OCI-LY7 (cell line): Measurements from ENCODE around the gene GABRB3. TPM values are rescaled to one million over a fixed set of nuclear protein-coding genes. Genes with fewer than 3 reads are reported as not detected.

ENCODE experiments used
- BruUV-seq: library from RNA; stranded (reverse); fragments of 400-500 nt; replicated peaks from 2 replicates; lab custom pipeline; 2021; lab: Mats Ljungman, UMichigan
- CTCF ChIA-PET: fragments of 300-600 bp; sonication (Branson Sonifier 250); formaldehyde crosslinking; loops from one replicate; lab custom pipeline; 2022; ENCODE audit warnings: antibody characterized with exemption; ENCODE audit not compliant: unreplicated experiment; lab: Charles Lee
- POLR2A ChIA-PET: fragments of 300-600 bp; sonication (Branson Sonifier 250); formaldehyde crosslinking; loops from one replicate; lab custom pipeline; 2022; ENCODE audit warnings: antibody characterized with exemption; lab: Charles Lee
- DNase-seq: peaks from one replicate; pipeline ENCODE4 v3.0.0-alpha.2; 2015; ENCODE audit warnings: low spot score
- H2AFZ ChIP-seq: fragments of 200-600 bp; sonication (generic), shearing (Covaris generic); 2 replicates; pipeline ENCODE4 v1.6.1; 2014; ENCODE audit warnings: mild to moderate bottlenecking, antibody characterized with exemption, low read length, moderate library complexity
- H3K27ac ChIP-seq: fragments of 200-600 bp; sonication (generic); 2 replicates; pipeline ENCODE4 v1.5.1; 2014; ENCODE audit warnings: mixed run types, low read depth, mild to moderate bottlenecking, moderate library complexity, low read length, inconsistent platforms; ENCODE audit not compliant: poor library complexity, severe bottlenecking
- H3K36me3 ChIP-seq: fragments of 200-600 bp; sonication (generic); 2 replicates; pipeline ENCODE4 v1.6.1; 2014; ENCODE audit warnings: mild to moderate bottlenecking, antibody characterized with exemption, low read length, moderate library complexity, mixed read lengths; ENCODE audit not compliant: insufficient read depth
- H3K4me1 ChIP-seq: fragments of 200-600 bp; sonication (generic); 2 replicates; pipeline ENCODE4 v1.5.1; 2014; ENCODE audit warnings: mild to moderate bottlenecking, low read length; ENCODE audit not compliant: insufficient read depth, poor library complexity, severe bottlenecking
- H3K4me2 ChIP-seq: fragments of 200-600 bp; sonication (generic); 2 replicates; pipeline ENCODE4 v1.6.1; 2014; ENCODE audit warnings: mild to moderate bottlenecking, low read length
- H3K4me3 ChIP-seq: fragments of 200-600 bp; sonication (generic); 2 replicates; pipeline ENCODE4 v1.5.1; 2014; ENCODE audit warnings: mild to moderate bottlenecking, low read depth, low read length; ENCODE audit not compliant: poor library complexity, severe bottlenecking
- H3K79me2 ChIP-seq: fragments of 200-600 bp; sonication (generic); 2 replicates; pipeline ENCODE4 v1.6.1; 2016; ENCODE audit warnings: low read depth, mild to moderate bottlenecking, low read length, moderate library complexity, mixed read lengths; ENCODE audit not compliant: insufficient read depth
- H3K9me2 ChIP-seq: fragments of 200-600 bp; sonication (generic); 2 replicates; pipeline ENCODE4 v1.6.1; 2016; ENCODE audit warnings: mild to moderate bottlenecking, low read length, mixed read lengths; ENCODE audit not compliant: insufficient read depth
- H3K9me3 ChIP-seq: fragments of 200-600 bp; sonication (generic); 2 replicates; pipeline ENCODE4 v1.6.1; 2014; ENCODE audit warnings: mild to moderate bottlenecking, mixed run types, low read length, mixed read lengths
- H4K20me1 ChIP-seq: fragments of 200-600 bp; sonication (generic); 2 replicates; pipeline ENCODE4 v1.6.1; 2014; ENCODE audit warnings: mild to moderate bottlenecking, antibody characterized with exemption, low read length, moderate library complexity, mixed read lengths; ENCODE audit not compliant: insufficient read depth
- EZH2phosphoT487 ChIP-seq: fragments of 200-600 bp; sonication (generic); IDR thresholded peaks from 2 replicates; pipeline ENCODE4 v1.6.1; 2018; ENCODE audit warnings: low read depth, borderline replicate concordance, mild to moderate bottlenecking, mixed run types, antibody characterized with exemption, low read length, moderate library complexity, mixed read lengths
- intact Hi-C: fragments of 100-400 bp; cut with micrococcal nuclease; formaldehyde crosslinking; loops from one replicate; pipeline ENCODE4 v1.10.0; 2022; ENCODE audit not compliant: unreplicated experiment
- total RNA-seq, 2 experiments: library from RNA; depleted of rRNA in 1 of 2; stranded (reverse); fragments of >200 nt in 1 of 2; shearing (Covaris generic) in 1 of 2; gene quantifications; 2 replicates each; pipeline ENCODE4 v1.2.3, GENCODE V29; 2014 to 2022
- TF ChIP-seq, protein P1 (sequence below): fragments of 200-600 bp; sonication (generic); conservative IDR thresholded peaks from 2 replicates; pipeline ENCODE4 v1.5.1; 2014; ENCODE audit warnings: mild to moderate bottlenecking, antibody characterized with exemption, low read length, moderate library complexity, mixed read lengths

GABRB3 gene
- total RNA-seq, 2 experiments from 2014 or later: 2.8 to 6.5 TPM

DNA sequence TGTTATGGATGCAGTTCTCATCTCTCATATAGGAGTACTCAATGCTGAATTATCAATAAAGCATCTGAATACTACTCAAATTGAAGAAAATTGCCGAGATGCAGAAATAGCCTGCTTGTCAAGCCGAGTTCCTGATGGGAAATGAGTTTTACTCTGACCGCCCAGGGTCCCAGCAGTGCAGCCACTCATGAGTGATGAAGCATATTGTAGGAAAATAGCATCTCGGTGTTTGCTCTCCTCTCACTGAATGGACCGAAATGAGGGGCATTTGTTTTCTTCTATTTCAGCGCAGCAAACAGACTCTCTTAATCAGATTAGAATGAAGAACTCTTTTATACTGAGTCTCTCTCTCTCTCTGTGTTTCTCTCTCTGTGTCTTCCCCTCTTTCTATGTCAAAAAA lies 190.0 kb downstream of the GABRB3 start:
- CTCF ChIA-PET: no interaction called here
- Histone ChIP-seq H3K4me2 (no peak overlapping the region), H3K27ac (no peak overlapping the region), H3K9me3 (no peaks in the 10 kb centered on the region), H3K4me1 (no peaks in the 10 kb centered on the region), H2AFZ (no peak overlapping the region), H4K20me1 (no peaks in the 10 kb centered on the region), H3K4me3 (no peak overlapping the region), H3K79me2 (no peaks in the 10 kb centered on the region), H3K9me2 (no peaks in the 10 kb centered on the region), H3K36me3 (no peaks in the 10 kb centered on the region)
- intact Hi-C loops: no loop called here
- no peak for DNase-seq
- no peak for TF ChIP-seq EZH2phosphoT487
- TF ChIP-seq, protein P1, sequence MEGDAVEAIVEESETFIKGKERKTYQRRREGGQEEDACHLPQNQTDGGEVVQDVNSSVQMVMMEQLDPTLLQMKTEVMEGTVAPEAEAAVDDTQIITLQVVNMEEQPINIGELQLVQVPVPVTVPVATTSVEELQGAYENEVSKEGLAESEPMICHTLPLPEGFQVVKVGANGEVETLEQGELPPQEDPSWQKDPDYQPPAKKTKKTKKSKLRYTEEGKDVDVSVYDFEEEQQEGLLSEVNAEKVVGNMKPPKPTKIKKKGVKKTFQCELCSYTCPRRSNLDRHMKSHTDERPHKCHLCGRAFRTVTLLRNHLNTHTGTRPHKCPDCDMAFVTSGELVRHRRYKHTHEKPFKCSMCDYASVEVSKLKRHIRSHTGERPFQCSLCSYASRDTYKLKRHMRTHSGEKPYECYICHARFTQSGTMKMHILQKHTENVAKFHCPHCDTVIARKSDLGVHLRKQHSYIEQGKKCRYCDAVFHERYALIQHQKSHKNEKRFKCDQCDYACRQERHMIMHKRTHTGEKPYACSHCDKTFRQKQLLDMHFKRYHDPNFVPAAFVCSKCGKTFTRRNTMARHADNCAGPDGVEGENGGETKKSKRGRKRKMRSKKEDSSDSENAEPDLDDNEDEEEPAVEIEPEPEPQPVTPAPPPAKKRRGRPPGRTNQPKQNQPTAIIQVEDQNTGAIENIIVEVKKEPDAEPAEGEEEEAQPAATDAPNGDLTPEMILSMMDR: no peak
- no TSS peak for BruUV-seq
- POLR2A ChIA-PET: no interaction called here

DNA sequence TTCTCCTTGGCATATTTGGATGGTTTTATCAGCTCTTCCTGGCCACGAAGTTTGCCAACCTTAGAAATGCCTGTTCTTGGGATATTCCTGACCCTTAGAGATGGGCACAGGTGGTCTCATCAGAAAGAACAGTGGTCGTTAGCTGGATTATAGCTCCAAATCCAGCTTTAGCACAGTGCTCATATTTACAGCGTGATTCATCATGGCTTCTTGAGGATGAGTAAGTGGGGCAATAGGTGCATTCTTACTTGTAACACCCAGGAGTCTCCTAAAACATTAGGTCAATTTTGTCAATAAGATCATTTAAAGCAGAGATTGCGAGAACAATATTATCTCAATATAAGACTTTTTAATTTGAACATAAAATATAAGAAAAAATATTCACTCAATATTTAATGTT lies 191.9 kb downstream of the GABRB3 start:
- H3K79me2 ChIP-seq: no peaks in the 10 kb centered on the region
- no peaks in the 10 kb centered on the region for H4K20me1 ChIP-seq
- CTCF ChIA-PET: interaction anchor here (0.6 kb wide), 1 partner anchor 16 kb away, joined by 3 read pairs; no protein-coding TSS in a partner anchor
- H3K4me2 ChIP-seq: no peak overlapping the region
- BruUV-seq: no TSS peak
- no peaks in the 10 kb centered on the region for H3K9me2 ChIP-seq
- intact Hi-C loops: no loop called here
- H3K9me3 ChIP-seq: no peaks in the 10 kb centered on the region
- H3K36me3 ChIP-seq: no peaks in the 10 kb centered on the region
- H3K27ac ChIP-seq: no peak overlapping the region
- no peak overlapping the region for H2AFZ ChIP-seq
- H3K4me1 ChIP-seq: no peaks in the 10 kb centered on the region
- TF ChIP-seq, protein P1: no peak
- TF ChIP-seq EZH2phosphoT487: no peak
- DNase-seq: no peak
- no peak overlapping the region for H3K4me3 ChIP-seq
- POLR2A ChIA-PET: no interaction called here

DNA sequence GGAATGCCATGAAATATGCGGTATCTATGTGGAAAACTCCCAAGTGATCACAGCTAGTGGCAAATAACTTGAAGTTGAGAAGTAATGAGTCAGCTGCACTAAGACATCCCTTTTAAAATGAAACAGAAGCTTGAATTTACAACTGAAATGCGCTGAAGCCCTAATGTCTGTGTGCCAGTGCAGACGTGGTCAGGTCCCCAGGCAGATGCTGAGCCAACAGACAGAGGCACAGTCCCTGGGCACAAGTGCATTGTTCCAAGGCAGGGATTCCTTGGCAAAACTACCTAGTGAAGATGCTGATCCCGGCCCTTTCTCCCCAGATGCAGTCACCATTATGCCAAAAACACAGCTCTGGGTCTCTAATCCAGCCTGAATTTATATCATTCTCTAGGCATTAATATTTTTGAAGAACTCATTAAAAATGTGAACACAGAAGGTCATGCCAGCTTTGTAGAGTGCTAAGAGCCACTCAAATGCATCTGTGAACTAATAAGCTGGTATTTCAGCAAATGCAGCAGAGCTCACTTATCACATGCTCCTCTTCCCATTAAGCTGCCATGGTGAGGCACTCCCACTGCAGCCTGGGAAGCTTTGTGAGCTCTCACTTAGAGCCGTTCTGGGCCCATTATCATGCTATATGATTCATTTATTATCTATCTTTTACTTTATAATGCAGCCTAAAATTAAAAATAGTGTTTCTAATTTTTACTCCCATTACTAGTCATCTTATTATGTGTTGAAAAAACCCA lies 200.1 kb downstream of the GABRB3 start:
- no peak for DNase-seq
- CTCF ChIA-PET: no interaction called here

More for the DNA sequence above, 200.1 kb downstream of the GABRB3 start:
- Histone ChIP-seq H3K4me1 (no peaks in the 10 kb centered on the region), H3K9me2 (no peaks in the 10 kb centered on the region), H3K4me3 (no peak overlapping the region), H3K79me2 (no peaks in the 10 kb centered on the region), H2AFZ (no peak overlapping the region), H3K4me2 (no peak overlapping the region), H3K36me3 (no peaks in the 10 kb centered on the region), H4K20me1 (no peaks in the 10 kb centered on the region), H3K27ac (no peak overlapping the region), H3K9me3 (no peaks in the 10 kb centered on the region)
- TF ChIP-seq EZH2phosphoT487: no peak
- TF ChIP-seq, protein P1: no peak
- no TSS peak for BruUV-seq
- intact Hi-C loops: no loop called here
- POLR2A ChIA-PET: interaction anchor here (0.6 to 1.3 kb wide), 4 partner anchors 12 to 363 kb away, joined by 3 to 7 read pairs (median 4); no protein-coding TSS in a partner anchor
